HG02678 (cell line): ENCODE measurements around the gene ZBTB9.

ENCODE experiments used
- ATAC-seq: cut with Tn5 transposase; IDR thresholded peaks from one replicate; pipeline ENCODE4 v1.9.1; 2021; ENCODE audit warnings: mild to moderate bottlenecking, moderate library complexity; ENCODE audit not compliant: unreplicated experiment

Gene ZBTB9

DNA sequence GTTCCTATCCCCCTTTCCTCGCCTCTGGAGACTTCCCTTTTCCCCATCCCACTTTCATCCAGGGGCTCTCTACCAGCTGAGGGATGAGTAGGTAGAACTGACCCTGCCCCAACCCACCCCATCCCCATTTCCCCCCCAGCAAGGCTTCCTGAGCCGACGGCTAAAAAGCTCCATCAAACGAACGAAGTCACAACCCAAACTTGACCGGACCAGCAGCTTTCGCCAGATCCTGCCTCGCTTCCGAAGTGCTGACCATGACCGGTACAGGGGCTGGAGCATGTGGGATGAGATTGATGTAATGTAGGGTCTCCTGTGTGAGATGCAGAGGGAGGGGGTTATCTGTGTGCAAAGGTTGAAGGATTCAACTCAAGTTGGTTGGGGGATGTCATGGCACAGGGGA is 21.8 kb upstream of the ZBTB9 start:
- no peak for ATAC-seq

DNA sequence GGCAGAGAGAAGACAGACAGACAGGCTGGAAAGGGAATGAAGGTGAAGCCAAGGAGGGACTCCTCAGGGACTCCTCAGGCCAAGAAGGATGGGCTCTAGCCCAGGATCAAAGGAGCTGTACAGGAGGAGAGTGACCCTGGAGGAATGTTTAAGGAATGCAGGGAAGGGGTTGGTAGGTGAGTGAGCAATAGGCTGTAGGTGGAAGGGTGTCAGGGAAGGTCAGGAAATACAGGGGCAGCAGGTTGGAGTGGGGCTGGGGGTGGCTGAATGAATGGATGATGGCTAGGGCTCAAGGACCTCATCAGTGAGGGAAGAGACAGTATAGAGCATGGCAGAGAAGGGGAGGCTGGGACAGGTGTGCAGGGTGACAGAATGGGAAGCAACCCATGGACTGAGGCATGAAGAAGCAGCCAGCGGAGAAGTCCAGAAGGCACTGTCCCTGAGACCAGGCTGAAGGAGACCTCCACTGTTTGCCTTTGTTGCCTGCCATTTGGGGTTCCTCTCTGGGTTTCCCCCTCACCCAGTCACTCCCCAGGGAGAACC is 21.3 kb upstream of the ZBTB9 start:
- ATAC-seq, result no peak

DNA sequence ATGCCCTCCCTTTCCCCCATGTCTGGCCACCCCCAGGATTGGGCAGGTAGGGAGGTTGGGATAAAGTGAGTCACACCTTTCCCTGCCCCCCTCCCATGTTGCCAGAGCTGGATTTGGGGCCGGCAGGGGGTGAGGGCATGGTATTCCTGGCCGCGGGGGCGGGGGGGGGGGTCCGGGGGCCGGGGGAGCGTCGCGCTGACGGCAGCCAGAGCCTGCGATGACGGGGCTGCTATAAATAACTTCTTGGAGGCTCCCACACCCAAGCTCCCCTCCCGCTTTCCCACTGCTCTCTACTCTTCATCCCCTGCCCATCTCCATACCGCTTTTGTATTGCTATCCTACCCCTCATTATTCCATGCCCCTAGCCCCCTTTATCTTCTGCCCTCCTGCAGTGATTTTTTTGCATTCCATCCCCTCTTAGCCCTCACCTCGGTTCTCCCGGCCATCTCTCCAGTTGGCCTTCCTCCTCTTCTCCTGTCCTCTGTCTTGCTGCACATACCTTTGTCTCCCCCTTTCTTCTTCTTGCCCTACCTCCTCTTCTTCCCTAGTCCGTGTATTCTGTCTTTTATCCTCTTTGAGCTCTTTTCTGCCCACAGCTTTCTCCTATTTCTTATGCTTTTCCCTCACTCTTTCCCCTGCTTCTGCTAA is 20.7 kb upstream of the ZBTB9 start:
- no peak for ATAC-seq

DNA sequence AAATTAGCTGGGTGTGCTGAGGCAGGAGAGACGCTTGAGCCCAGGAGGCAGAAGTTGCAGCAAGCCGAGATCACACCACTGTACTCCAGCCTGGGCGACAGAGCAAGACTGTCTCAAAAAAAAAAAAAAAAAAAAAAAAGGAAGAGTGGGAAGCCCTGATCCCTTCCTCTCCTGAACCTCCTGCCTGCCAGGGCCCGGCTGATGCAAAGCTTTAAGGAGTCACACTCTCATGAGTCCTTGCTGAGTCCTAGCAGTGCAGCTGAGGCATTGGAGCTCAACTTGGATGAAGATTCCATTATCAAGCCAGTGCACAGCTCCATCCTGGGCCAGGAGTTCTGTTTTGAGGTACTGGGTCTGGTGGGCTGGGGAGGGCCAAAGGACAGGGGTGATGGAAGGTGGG is 19.4 kb upstream of the ZBTB9 start:
- ATAC-seq, result no peak

DNA sequence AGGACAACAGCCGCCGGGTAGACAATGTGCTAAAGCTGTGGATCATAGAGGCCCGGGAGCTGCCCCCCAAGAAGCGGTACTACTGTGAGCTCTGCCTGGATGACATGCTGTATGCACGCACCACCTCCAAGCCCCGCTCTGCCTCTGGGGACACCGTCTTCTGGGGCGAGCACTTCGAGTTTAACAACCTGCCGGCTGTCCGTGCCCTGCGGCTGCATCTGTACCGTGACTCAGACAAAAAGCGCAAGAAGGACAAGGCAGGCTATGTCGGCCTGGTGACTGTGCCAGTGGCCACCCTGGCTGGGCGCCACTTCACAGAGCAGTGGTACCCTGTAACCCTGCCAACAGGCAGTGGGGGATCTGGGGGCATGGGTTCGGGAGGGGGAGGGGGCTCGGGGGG is 16.7 kb upstream of the ZBTB9 start:
- ATAC-seq, result no peak

DNA sequence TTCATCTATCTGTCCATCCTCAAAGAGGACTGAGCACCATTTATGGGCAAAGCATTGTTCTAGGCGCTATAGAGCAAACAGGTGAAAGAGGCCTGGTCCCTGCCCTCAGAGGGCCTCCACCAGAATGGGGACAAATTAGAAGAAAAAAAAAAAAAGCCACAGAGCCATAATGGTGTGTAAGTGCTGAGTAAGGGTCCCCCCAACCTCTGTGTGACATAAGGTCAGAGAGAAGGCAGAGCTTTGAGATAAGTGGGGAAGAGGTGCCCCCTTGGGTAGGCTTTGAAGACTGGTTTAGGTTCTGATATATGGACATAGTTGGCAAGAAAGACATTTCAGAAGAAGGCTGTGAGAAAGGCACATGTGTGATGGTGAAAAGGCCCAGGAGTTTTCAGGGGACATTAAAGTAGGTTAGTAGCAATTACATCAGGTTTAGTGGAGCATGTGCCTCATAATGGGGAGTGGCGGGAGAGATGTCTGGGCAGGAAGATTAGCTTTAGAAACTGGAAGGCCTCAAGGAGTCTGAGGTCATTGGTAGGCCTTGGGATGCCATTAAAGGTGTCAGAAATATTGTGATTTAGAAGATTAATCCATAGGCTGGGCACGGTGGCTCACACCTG is 15.3 kb upstream of the ZBTB9 start:
- ATAC-seq, result no peak

DNA sequence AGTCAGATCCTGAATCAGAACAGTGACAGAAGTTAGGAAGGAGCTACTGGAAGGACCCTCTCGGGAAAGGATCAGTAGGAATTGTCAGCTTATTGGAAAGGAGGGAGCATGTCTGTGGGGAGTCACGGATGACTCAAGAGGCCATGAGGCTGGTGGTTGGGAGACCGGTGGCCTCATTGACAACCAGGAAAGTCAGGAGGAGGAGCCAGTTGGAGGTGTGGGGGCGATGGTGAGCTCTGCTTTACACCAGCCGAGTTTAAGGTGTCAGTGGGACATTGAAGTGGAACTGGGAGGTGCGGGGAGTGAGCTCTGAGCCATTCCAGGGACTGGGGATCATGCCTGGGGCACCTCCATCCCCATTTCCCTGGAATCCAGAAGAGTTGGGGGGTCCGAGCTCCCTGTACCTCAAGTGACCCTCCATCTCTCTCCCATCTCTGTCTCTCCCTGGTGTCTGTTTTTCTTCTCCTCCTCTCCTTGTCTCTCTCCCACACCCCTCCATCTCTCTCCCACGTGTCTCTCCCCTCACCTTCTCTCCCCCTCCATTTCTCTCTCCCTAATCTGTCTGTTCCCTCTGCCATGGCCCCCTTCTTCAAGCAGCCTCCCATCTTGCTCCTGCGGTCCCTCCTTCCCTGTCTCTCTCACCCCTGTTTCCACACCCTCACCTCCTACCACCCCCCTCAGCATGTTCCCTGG is 14.3 kb upstream of the ZBTB9 start:
- ATAC-seq, result no peak

DNA sequence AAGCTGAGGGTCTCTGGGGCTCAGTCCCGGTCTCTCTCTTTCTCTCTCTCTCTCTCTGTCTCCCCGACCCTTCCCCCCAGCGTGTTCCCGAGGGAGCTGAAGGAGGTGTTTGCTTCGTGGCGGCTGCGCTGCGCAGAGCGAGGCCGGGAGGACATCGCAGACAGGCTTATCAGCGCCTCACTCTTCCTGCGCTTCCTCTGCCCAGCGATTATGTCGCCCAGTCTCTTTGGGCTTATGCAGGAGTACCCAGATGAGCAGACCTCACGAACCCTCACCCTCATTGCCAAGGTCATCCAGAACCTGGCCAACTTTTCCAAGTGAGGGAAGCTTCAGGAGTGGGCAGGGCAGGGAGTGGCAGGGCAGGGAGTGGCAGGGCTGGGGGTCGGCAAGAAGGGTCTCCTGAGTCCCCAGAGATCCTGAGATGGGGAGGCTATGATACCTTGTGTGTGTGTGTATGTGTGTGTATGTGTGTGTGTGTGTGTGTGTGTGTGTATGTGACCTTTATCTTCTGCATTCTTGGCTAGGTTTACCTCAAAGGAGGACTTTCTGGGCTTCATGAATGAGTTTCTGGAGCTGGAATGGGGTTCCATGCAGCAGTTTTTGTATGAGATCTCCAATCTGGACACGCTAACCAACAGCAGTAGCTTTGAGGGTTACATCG is 13.6 kb upstream of the ZBTB9 start:
- ATAC-seq, result no peak

DNA sequence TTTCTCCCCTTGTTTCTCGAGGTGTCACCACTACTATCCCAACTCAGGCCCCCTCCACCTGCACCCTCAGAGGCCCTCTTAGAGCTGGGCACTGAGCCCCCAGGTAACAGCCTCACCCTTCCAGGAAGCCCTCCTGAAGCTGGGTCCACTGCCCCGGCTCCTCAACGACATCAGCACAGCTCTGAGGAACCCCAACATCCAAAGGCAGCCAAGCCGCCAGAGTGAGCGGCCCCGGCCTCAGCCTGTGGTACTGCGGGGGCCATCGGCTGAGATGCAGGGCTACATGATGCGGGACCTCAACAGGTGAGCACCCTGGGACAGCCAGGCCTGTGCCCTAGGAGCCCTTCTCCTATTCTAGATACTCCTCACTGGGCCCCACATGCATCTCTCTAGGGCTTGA is 12.9 kb upstream of the ZBTB9 start:
- ATAC-seq, result no peak

DNA sequence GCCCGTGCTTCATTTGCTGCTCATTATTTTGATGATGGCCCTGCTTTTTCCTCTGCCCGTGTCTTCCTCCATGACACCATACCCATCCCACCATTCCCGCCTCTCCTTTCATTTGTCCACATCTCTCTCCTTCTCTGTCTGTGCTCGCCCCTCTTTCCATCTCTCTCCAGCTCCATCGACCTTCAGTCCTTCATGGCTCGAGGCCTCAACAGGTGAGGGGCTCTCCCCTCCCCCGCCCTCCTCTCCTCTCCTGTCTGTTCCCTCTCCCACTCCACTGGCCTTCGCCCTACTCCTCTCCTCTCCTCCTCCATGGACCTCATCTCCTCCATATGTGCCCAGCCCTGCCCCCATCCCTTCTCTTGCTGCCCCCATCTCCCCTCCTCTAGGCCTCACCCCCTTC is 12.1 kb upstream of the ZBTB9 start:
- ATAC-seq, result no peak

DNA sequence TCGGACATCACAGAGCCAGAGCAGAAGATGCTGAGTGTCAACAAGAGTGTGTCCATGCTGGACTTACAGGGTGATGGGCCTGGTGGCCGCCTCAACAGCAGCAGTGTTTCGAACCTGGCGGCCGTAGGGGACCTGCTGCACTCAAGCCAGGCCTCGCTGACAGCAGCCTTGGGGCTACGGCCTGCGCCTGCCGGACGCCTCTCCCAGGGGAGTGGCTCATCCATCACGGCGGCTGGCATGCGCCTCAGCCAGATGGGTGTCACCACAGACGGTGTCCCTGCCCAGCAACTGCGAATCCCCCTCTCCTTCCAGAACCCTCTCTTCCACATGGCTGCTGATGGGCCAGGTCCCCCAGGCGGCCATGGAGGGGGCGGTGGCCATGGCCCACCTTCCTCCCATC is 11.4 kb upstream of the ZBTB9 start:
- no peak for ATAC-seq

DNA sequence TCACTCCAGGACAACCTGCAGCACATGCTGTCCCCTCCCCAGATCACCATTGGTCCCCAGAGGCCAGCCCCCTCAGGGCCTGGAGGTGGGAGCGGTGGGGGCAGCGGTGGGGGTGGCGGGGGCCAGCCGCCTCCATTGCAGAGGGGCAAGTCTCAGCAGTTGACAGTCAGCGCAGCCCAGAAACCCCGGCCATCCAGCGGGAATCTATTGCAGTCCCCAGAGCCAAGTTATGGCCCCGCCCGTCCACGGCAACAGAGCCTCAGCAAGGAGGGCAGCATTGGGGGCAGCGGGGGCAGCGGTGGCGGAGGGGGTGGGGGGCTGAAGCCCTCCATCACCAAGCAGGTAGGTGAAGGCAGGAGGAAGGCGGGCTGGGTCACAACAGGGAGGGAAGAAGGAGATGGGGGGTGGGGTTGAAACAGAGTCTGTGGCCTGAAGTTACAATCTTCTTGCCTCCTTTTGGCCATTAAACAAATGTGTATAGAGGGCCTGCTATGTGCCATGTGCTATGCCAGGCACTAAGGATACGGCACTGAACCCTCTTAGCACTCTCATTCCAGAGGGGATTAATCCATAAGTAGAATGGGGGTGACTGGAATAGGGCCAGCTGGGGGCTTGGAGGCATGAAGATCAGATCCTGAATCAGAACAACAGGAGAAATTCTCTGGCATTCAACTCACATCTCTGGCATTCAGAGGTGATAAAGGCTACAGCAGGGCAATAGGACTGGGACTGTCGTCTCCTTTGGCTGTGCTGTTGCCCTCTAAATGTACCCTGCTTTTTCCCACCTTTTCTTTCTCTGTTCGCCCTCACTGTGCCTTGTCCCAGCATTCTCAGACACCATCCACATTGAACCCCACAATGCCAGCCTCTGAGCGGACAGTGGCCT is 10.5 kb upstream of the ZBTB9 start:
- no peak for ATAC-seq

DNA sequence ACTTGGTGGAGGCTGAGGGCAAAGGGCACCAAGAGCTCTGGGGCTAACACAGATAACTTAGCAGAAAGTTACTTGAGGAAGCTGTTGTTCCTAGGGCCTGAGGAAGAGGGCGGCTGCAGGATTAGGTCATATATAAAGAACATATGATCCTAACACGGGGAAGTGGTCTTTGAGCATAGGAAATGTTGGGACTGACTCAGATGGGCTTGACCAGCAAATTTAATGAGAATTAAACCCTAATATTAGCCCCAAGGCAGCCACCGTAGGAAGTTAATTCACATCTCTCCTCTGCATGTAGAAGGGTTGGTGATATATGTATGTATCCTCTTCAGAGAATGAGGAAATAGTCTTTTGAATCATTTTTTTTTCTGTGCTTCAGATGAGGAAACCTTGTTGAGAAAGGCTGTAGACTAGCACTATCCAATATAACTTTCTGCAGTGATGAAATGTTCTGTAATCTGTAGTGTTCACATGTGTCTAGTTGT is 9.2 kb upstream of the ZBTB9 start:
- ATAC-seq, result no peak

DNA sequence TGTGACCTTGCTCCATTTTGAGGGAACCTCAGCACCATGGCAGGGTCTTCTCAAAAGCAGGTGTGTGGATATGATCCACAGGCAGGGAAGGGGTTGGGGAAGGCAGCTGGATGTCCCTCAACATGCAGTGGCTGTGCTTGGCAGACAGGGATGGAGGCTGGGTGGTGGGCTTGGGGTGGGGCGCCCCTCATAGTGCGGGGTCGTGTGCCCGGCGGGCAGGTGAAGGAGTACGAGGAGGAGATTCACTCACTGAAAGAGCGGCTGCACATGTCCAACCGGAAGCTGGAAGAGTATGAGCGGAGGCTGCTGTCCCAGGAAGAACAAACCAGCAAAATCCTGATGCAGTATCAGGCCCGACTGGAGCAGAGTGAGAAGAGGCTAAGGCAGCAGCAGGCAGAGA is 8.0 kb upstream of the ZBTB9 start:
- ATAC-seq, result no peak

DNA sequence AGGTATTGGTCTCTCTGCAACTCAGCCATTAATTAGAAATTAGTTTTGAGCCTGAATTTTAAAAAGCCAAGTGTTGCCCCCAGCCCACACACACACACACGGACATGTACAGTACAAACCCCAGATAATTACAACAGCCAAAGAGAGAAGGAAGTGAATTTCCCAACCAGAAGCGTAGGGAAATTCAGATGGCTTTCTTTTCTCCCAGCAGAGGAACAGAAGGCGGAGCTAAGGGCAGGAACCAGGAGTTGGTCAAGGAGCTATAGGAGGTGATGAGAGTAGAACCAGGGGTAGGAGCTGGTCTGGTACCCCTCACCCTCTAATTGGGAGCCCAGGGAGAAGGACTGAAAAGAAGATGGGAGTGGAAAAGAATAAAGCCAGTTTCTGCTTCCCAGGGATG is 3.9 kb upstream of the ZBTB9 start:
- ATAC-seq, result no peak

DNA sequence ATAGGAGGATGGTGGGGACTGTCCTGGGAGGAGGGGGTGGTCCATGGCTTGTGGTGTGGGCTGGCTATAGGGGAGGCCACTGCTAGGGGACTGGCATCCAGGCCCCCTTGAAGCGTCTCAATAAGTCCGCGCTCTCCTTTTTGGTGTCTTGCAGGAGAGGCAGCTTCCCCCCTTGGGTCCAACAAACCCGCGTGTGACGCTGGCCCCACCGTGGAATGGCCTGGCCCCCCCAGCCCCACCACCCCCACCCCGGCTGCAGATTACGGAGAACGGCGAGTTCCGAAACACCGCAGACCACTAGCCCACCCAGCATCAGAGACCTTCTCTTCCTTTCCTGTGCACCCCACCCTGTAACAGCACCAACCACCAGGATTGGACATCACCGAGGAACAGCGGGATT is 2.8 kb upstream of the ZBTB9 start:
- ATAC-seq, result no peak

DNA sequence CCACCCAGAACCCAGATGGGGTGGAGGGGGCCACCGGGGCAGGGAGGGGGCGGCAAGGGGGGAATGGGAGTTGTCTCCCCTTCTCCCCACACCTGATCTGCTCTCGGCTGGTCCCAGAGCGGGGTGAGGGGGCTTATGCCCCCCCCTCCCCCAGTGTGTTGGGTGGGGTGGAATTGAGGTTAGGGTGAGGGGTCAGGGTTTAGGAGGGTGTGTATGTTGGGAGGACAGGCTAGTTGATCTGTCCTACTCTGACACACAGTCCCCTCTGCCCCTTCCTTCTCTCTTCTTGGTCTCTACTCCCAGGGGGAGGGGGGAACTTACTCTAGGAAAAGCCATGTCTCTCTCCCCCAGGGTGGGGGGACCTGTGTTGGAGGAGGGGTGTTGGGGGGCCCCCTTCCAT is 1.9 kb upstream of the ZBTB9 start:
- no peak for ATAC-seq

DNA sequence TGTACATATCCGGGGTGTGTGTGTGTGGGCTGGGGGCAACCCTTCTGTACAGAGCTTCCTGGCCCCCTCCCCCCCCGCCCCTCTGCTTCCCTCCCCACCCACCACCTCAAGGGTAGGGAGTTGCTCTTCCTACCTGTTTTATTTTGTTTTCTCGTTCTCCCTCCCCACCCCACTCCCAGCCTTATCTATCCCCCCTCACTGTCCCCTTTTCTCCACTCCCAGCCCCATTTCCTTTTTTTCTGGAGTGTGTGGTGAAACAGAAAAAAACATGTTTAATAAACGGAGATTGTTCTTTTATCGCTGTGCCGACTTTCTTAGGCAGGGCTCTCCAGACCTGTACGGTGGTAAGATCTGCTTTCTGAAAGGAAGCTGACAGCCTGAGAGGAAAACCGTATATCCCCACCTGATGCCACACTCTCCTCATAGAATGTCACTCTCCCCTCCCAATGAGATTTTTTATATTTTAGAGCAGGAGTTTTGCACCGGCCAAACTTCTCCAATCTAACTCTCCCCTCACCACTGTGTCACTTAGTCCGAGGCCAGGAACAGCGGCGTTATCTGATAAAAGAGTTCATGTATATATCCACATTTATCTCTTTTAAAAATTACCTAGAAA is 875 bp upstream of the ZBTB9 start:
- ATAC-seq, result no peak

DNA sequence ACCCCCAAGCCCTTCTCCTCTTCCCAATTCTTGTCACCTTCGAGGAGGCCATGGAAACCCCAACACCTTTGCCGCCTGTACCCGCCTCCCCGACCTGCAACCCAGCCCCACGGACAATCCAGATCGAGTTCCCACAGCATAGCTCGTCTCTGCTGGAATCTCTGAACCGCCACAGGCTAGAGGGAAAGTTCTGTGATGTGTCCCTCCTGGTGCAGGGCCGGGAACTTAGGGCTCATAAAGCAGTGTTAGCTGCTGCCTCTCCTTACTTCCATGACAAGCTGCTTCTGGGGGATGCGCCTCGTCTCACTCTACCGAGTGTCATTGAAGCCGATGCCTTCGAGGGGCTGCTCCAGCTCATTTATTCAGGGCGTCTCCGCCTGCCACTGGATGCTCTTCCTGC is 675 bp downstream of the ZBTB9 start:
- no peak for ATAC-seq

DNA sequence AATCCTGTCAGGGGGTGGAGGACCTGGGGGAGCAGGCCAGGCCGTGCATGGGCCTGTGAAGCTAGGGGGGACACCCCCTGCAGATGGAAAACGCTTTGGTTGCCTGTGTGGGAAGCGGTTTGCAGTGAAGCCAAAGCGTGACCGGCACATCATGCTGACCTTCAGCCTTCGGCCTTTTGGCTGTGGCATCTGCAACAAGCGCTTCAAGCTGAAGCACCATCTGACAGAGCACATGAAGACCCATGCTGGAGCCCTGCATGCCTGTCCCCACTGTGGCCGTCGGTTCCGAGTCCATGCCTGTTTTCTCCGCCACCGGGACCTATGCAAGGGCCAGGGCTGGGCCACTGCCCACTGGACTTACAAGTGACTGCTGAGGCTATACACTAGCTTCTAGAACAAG is 1.8 kb downstream of the ZBTB9 start:
- no peak for ATAC-seq
